LHCN-M2 (cell line): ENCODE data around the gene CCDC183. TPM values are rescaled to one million over a fixed set of nuclear protein-coding genes. Genes with fewer than 3 reads are reported as not detected.

Source experiments
- DNase-seq: peaks from one replicate; pipeline ENCODE4 v3.0.0-alpha.2; 2012; ENCODE audit warnings: low read depth
- total RNA-seq: library from RNA; depleted of rRNA; stranded (reverse); fragments of >200 nt; gene quantifications from 2 replicates; pipeline ENCODE4 v1.2.3, GENCODE V29; 2014; rRNA removed

Gene CCDC183
- total RNA-seq, 1 experiment from 2014 or later, result 1.4 TPM

GRCh38 chr9:136849038-136849959 lies 53.2 kb downstream of the CCDC183 start, which contains the start of gene PHPT1:
PHPT1 (plus strand) TSS chr9:136849409; CDS start chr9:136849431, 22 bp downstream.
- DNase-seq, result peak; percentile 98

- DNase-seq, result no peak
These were observed 54.1 kb downstream of the CCDC183 start for GRCh38 chr9:136849960-136850865.

- no peak for DNase-seq
These were observed 55.0 kb downstream of the CCDC183 start for GRCh38 chr9:136850866-136851775.

GRCh38 chr9:136851941-136852663 lies 56.0 kb downstream of the CCDC183 start, which contains the start of gene MAMDC4:
MAMDC4 (plus strand) TSS chr9:136852346; CDS start chr9:136852417, 71 bp downstream.
- no peak for DNase-seq

GRCh38 chr9:136852664-136853595 lies 56.8 kb downstream of the CCDC183 start:
- DNase-seq, result no peak

GRCh38 chr9:136853596-136854112 lies 57.5 kb downstream of the CCDC183 start:
- DNase-seq, result no peak

GRCh38 chr9:136854113-136854841 lies 58.1 kb downstream of the CCDC183 start:
- no peak for DNase-seq

- DNase-seq, result no peak
These were observed 58.8 kb downstream of the CCDC183 start for GRCh38 chr9:136854842-136855460.

GRCh38 chr9:136855461-136856078 lies 59.4 kb downstream of the CCDC183 start:
- DNase-seq, result no peak

- no peak for DNase-seq
These were observed 59.9 kb downstream of the CCDC183 start for GRCh38 chr9:136856079-136856476.

- no peak for DNase-seq
These were observed 60.5 kb downstream of the CCDC183 start for GRCh38 chr9:136856541-136857141.

- DNase-seq, result no peak
These were observed 61.0 kb downstream of the CCDC183 start for GRCh38 chr9:136857166-136857565.

Other genes with a start within 250 kb of the CCDC183 start
- 7.6 and 8.9 TPM in 2 replicates for gene EGFL7, start 133.4 kb upstream of the CCDC183 start, total RNA-seq
- gene AGPAT2, start 108.9 kb upstream of the CCDC183 start, total RNA-seq, result 36.2 and 40.2 TPM in 2 replicates
- gene DIPK1B, start 83.8 kb upstream of the CCDC183 start, total RNA-seq, result 0.77 TPM in 1 of 2 replicates, not detected in the other
- gene LCN10, start 53.4 kb upstream of the CCDC183 start, total RNA-seq, result not detected in 2 replicates
- not detected in 2 replicates for gene LCN6, start 47.8 kb upstream of the CCDC183 start, total RNA-seq
- not detected in 2 replicates for gene LCN8, start 38.1 kb upstream of the CCDC183 start, total RNA-seq
- not detected in 2 replicates for gene LCN15, start 31.8 kb upstream of the CCDC183 start, total RNA-seq
- 61.2 and 76.3 TPM in 2 replicates for gene TMEM141, start 5.0 kb upstream of the CCDC183 start, total RNA-seq
- 83.4 and 91.3 TPM in 2 replicates for gene RABL6, start 11.6 kb downstream of the CCDC183 start, total RNA-seq
- 3.1 and 3.6 TPM in 2 replicates for gene AJM1, start 46.1 kb downstream of the CCDC183 start, total RNA-seq
- 109 and 122 TPM in 2 replicates for gene PHPT1, start 53.1 kb downstream of the CCDC183 start, total RNA-seq
- gene MAMDC4, start 56.0 kb downstream of the CCDC183 start, total RNA-seq, result 3.8 and 7.2 TPM in 2 replicates
- 335 and 349 TPM in 2 replicates for gene EDF1, start 70.0 kb downstream of the CCDC183 start, total RNA-seq
- gene TRAF2, start 90.2 kb downstream of the CCDC183 start, total RNA-seq, result 11.7 and 12.6 TPM in 2 replicates
- gene FBXW5, start 148.4 kb downstream of the CCDC183 start, total RNA-seq, result 205 and 264 TPM in 2 replicates
- gene C8G, start 148.9 kb downstream of the CCDC183 start, total RNA-seq, result not detected in 2 replicates
- not detected in 2 replicates for gene LCN12, start 155.9 kb downstream of the CCDC183 start, total RNA-seq
- 2.0 TPM in 1 of 2 replicates, not detected in the other for gene PTGDS, start 181.2 kb downstream of the CCDC183 start, total RNA-seq
- 0.11 TPM in 1 of 2 replicates, not detected in the other for gene LCNL1, start 186.7 kb downstream of the CCDC183 start, total RNA-seq
- 53.2 and 67.3 TPM in 2 replicates for gene PAXX, start 196.1 kb downstream of the CCDC183 start, total RNA-seq
- 0.52 TPM in 1 of 2 replicates, not detected in the other for gene CLIC3, start 200.2 kb downstream of the CCDC183 start, total RNA-seq
- gene ABCA2, start 231.9 kb downstream of the CCDC183 start, total RNA-seq, result 13.2 and 15.5 TPM in 2 replicates
- not detected in 2 replicates for gene FUT7, start 235.8 kb downstream of the CCDC183 start, total RNA-seq
- gene NPDC1, start 249.8 kb downstream of the CCDC183 start, total RNA-seq, result 5.3 and 5.5 TPM in 2 replicates